Fibroblast of skin of right quadriceps (primary cell): ENCODE results near the gene KRT9.
"Not testable (repeated sequence)": the region's sequence is repeated elsewhere in the genome, so short reads cannot be mapped to it uniquely, and the experiment has no call there.

Source experiments
- DNase-seq: peaks from one replicate; pipeline ENCODE4 v3.0.0-alpha.2; 2013

KRT9 gene

DNA sequence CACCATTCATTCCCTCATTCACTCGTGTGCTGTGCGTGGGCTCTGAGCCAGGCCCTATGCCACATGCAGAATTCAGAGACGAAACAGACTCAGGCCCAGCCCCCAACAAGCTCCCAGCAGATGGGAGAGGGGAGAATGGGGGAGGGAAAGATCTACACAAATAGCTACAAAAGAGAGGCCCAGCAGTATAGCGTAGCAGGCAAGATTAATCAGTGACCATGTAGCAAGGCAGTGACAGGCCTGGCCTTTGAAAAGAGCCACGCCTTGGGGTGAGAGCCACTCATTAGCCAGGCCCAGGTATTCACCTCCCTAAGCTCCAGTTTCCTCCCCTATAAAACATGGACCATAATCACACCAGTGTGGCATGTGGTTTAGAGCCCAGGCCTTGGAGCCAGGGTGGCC, 27.4 kb downstream of the KRT9 start:
- peak; percentile 37 for DNase-seq

- not testable (repeated sequence) for DNase-seq
Measured at GRCh38 chr17:41542786-41543185, 29.1 kb downstream of the KRT9 start.

- no peak for DNase-seq
Measured at GRCh38 chr17:41542357-41542756, 29.5 kb downstream of the KRT9 start.

DNA sequence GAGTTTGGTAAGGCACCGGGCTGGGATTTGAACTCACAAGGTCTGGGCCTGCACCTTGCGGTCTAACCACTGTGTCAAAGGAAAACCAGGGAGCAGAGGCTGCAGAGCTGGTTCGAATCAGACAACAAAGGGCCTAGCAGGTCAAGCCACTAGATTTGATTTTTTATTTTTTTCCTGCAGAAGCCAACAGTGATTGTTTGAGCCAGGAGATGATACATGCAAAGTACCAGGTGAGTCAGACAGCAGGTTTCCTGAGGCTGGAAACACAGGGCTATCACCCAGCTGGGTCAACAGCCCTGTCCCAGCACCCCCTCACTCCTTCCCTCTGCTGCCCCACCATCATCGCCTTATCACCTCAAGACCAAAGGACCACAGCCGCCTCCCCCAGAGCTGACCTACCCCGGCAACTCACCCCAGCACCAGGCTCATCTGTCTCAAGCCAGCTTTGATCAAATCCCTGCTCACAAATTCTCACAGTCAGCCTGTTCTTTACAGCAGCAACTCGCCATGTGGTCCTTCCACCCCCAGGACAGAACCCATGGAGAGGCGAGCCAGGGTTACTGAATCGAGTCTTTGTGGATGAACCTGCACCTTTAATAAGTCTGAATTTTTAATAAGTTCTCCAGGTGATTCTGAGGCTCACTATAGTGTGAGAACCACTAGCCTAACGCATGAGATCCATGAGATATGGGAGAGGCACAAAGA, 30.8 kb downstream of the KRT9 start:
- no peak for DNase-seq

DNA sequence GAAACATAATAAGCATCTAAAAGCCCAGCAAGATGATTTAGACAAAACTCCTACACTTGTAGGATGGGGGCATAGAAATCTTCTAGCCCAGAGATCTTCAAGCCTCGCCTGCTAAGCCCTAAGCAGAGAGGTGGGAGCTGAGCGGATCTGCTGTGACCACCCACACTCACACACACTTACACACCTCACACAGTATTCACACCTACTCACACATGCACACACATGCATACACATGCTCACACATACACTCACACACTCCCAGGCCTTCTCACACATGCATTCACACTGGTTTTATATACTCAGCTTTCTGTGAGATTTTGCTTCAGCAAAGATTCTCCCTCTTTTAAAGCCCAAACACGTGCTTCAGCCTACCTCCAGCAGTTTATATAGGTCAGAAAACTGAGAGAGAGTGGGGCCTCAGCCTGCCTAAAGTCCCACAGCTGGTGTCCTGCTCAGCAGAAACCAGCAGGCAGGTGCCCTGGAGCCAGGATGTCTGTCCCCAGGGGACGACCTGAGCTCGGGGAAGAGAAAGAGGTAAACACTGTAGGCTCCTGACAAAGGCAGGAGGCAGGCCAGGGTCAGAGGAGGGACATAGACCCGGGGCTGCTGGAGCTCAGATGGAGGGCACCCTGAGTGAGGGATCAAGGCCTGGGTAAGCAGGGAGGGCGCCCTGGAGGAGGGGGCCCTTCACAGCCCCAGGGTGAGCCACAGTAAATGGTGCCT, 31.7 kb downstream of the KRT9 start:
- no peak for DNase-seq

DNA sequence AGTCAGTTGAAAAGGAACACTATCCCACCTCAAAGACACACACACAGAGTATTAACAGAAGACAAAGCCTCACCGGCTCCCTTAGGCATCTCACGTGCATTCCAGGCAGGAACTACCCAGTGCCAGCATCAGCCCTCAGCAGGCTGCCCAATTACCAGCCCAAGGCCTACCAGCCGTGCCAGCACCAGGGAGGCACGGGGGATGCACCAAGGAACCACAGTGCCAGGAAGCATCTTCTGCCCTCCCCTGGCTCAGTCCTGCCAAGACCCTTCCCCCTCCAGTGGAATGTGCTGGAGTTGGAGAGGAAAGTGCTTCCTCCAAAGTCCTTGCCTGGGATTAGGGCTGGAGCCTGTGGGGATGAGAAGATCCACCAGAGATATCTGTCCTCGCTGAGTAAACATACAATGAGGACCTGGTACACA, 32.8 kb downstream of the KRT9 start:
- DNase-seq: peak; percentile 48

DNA sequence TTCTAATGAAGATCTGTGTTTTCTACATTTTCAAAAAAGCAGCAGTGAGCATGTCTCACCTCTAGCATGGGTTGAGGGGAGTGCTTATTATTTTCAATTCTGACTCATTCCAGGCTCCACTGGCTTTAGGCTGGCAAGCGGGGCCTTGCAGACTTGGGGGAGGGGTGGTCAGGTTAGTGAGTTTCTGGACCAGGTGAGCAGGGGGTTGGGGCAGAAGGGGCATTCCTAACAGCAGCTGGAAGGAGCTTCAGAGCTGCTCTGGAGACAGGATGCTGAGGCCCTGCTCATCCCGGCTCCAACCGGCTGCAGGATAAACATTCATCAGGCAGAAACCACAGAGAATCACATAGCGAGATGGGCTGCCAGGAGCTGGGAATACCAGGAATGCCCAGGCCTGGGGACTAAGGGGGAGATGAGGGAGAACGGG, 33.3 kb downstream of the KRT9 start:
- DNase-seq: peak; percentile 79

GRCh38 chr17:41537990-41538389, 33.9 kb downstream of the KRT9 start:
- peak; percentile 57 for DNase-seq

DNA sequence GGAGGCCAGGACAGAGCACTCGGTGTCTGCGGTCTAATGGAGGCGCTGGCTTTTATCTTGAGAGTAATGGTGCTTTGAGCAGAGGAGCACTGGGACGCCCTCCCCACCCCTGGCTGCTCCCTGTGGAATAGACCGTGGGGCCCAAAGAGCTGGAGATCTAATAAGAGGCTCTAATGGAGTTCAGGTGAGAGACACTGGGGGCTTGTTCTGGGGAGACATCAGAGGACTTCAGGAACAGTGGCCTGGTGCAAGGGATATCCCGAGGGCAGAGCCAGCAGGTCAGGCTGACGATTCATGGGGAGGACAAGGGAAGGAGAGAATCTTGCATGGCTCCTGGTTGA, 34.3 kb downstream of the KRT9 start:
- DNase-seq: no peak

GRCh38 chr17:41536741-41537613, 34.9 kb downstream of the KRT9 start:
- DNase-seq: no peak

DNA sequence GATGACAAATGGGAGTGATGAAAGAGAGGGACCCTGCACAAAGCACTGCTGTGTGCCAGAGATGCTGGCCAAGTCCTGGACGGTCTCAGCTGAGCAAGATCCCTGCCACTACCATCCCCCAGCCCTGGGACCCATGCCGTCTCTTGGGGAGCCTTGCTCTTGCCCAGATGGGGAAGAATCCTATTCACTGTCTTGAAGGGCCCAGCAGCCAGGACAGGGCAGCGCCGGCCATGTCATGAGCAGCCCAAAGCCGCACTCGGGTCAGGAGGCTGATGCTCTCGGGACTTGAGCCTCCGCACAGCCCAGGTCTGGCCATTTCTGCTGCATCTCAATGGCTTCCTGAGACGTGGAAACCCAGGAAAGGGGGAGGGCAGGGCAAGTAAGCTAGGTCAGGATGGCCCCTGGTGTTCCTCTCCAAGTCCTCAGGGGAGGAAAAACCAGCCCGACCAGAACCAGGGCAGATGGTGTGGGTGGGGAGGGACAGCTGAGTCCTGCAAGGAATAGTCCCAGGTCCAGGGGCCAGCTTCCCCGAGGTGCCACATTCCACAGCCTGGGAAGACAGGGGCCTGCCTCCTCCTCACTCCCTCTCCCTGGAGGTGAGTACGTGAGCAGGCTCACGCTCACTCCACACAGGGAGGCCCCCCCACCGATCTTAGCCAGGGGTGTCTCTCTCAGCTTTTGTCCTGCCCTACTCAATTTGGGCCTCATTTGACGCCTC, 35.9 kb downstream of the KRT9 start:
- DNase-seq: no peak

- no peak for DNase-seq
Measured at GRCh38 chr17:41534899-41535546, 36.8 kb downstream of the KRT9 start.

GRCh38 chr17:41533613-41534012, 38.2 kb downstream of the KRT9 start:
- no peak for DNase-seq

DNA sequence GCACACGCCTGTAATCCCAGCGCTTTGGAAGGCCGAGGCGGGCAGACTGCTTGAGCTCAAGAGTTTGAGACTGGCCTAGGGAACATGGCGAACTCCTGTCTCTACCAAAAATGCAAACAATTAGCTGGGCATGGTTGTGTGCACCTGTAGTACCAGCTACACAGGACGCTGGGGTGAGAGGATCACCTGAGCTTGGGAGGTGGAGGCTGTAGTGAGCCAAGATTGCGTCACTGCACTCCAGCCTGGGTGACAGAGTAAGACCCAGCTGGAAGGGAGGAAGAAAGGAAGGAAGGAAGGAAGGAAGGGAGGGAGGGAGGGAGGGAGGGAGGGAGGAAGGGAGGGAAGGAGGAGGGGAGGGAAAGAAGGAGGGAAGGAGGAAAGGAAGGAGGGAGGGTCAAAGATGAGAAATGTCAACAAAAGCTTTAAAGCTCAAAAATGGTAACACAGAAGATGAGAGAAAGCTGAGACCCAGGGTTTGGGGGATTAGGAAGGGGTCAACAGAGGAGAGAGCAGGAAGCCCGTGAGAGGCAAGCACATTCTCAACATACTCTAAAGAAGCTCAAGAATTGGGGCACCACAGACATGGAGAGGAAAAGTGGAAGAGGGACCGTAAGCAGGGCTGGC, 38.8 kb downstream of the KRT9 start:
- DNase-seq: no peak

- DNase-seq: no peak
Measured at GRCh38 chr17:41531993-41532392, 39.9 kb downstream of the KRT9 start.

GRCh38 chr17:41530062-41531048, 41.5 kb downstream of the KRT9 start:
- peak; percentile 69 for DNase-seq

- no peak for DNase-seq
Measured at GRCh38 chr17:41529491-41529915, 42.4 kb downstream of the KRT9 start.

DNA sequence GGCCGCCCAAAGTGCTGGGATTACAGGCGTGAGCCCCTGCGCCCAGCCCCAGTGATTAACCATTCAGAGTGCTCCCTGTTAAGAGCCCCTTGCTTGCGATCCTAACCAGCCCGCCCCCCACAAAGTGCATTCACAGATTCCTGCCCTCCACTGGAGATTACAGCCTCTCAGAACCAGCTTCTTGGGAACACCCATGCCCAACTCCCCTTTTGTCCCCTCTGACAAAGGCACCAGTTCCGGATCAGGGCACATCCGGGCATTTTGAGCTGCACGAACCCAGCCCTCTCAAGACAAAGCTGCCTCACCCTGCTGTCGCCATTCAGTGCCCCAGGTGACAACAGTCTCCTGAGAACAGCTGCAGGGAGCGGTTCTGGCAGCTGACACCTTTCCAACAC, 42.9 kb downstream of the KRT9 start:
- no peak for DNase-seq

GRCh38 chr17:41527063-41528023, 44.5 kb downstream of the KRT9 start:
- no peak for DNase-seq
